NCI-H187 (cell line): Measurements from ENCODE around the gene CACNA1H.
"Not testable (repeated sequence)": the region's sequence is repeated elsewhere in the genome, so short reads cannot be mapped to it uniquely, and the experiment has no call there.

Experiments used
- DNase-seq, 2 experiments: peaks; one replicate each; lab custom pipeline; 2025; lab: John Stamatoyannopoulos, UW

CACNA1H gene

GRCh38 chr16:1193825-1194581 is 41.1 kb downstream of the CACNA1H start:
- DNase-seq: no peak

- DNase-seq: no peak
Observed at GRCh38 chr16:1194665-1195392, 41.9 kb downstream of the CACNA1H start.

GRCh38 chr16:1195393-1195666 is 42.4 kb downstream of the CACNA1H start:
- DNase-seq: no peak

- DNase-seq: no peak
Observed at GRCh38 chr16:1196494-1196893, 43.6 kb downstream of the CACNA1H start.

GRCh38 chr16:1197237-1197866 is 44.4 kb downstream of the CACNA1H start:
- DNase-seq: peak; percentile 50 to 63

- DNase-seq: no peak
Observed at GRCh38 chr16:1198194-1198593, 45.3 kb downstream of the CACNA1H start.

GRCh38 chr16:1198671-1199346 is 45.9 kb downstream of the CACNA1H start:
- DNase-seq: not testable (repeated sequence)

- no peak for DNase-seq
Observed at GRCh38 chr16:1199347-1200013, 46.6 kb downstream of the CACNA1H start.

- no peak for DNase-seq
Observed at GRCh38 chr16:1200014-1200627, 47.2 kb downstream of the CACNA1H start.

GRCh38 chr16:1201444-1201843 is 48.5 kb downstream of the CACNA1H start:
- no peak for DNase-seq

- DNase-seq: no peak
Observed at GRCh38 chr16:1202274-1202673, 49.4 kb downstream of the CACNA1H start.

GRCh38 chr16:1204933-1205332 is 52.0 kb downstream of the CACNA1H start:
- no peak for DNase-seq

GRCh38 chr16:1206326-1206725 is 53.4 kb downstream of the CACNA1H start:
- no peak for DNase-seq

GRCh38 chr16:1206786-1207185 is 53.9 kb downstream of the CACNA1H start:
- no peak for DNase-seq

- DNase-seq: no peak
Observed at GRCh38 chr16:1208239-1208830, 55.4 kb downstream of the CACNA1H start.

- DNase-seq: no peak
Observed at GRCh38 chr16:1209081-1209480, 56.2 kb downstream of the CACNA1H start.

- no peak for DNase-seq
Observed at GRCh38 chr16:1210461-1210860, 57.6 kb downstream of the CACNA1H start.

- no peak for DNase-seq
Observed at GRCh38 chr16:1211451-1212268, 58.8 kb downstream of the CACNA1H start.

GRCh38 chr16:1212616-1213194 is 59.8 kb downstream of the CACNA1H start:
- no peak for DNase-seq

GRCh38 chr16:1213231-1213630 is 60.3 kb downstream of the CACNA1H start:
- DNase-seq: no peak
